HG03378 (cell line): ENCODE results near the gene MLH3.

Experiments used
- ATAC-seq: cut with Tn5 transposase; IDR thresholded peaks from one replicate; pipeline ENCODE4 v1.9.1; 2021; ENCODE audit warnings: mild to moderate bottlenecking, moderate library complexity; ENCODE audit not compliant: unreplicated experiment

MLH3 gene

DNA sequence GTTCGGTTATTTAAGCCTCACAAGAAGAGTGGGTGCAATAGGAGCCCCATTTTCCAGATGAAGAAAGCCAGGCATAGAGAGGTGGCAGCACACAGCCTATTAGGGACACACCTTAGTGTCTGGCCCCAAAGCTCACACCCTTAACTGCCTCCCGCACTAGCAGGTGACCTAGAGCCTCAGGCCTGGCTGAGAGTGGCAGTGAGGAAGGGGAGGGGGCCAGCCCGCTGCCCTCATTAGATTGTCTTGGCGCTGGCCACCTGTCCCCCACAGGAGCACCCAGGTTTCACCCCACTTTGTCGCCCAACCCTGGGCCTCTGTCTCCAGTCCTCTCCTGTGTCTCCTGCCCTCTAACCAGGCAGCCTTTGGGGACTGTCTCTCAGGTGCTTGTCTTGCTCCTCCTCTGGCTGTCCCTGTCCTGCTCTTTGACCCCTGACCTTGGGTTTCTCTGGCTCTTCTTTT lies 77.3 kb downstream of the MLH3 start:
- no peak for ATAC-seq

DNA sequence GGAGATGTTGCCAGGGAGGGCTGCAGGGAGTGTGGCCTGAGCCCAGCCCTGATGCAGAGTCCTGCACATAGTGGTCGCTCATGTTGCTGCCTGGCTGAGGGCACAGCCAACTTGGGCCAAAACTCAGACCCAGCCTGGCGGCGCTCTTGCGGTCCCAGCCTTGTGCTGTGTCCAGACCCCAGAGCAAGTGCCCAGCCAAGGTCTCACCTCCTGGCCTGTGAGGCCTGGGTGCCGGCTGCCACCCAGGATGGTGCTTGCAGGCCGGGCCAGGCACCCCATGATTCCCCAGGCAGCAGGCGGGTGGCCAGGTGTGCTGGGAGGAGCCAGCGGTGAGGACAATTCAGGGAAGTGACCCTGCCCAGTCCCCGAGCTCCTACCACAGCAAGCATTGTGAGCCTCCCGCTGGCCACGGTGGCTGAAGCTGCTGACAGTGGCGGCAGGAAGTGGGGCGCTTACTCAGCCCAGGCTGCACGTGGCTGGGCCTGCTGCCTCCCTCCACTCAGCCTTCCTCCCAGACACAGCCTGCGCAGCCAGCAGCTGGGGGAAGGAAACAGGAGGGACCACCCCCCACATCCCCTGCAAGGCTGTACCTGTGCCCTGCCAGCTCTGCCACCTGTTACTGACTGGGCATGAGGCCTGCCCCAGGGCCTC lies 78.1 kb downstream of the MLH3 start:
- no peak for ATAC-seq

DNA sequence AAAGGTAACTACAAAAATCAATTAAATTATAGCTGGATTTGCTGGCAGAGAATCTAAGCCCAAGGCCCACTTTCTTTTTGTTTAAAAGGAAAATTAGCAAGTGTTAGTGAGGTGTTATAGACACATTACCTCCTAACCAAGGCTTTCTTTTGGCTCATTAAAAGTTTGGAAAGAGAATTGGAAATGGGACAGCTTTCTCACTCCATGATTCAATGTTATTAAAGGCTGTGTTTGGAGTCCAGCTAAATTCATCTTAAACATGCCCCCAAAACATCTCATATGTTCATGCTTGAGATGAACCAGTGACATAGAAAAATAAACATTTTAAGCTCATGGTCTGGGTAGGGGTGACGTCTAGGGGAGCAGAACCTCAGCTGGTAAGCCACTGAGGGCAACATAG lies 82.5 kb downstream of the MLH3 start:
- no peak for ATAC-seq

DNA sequence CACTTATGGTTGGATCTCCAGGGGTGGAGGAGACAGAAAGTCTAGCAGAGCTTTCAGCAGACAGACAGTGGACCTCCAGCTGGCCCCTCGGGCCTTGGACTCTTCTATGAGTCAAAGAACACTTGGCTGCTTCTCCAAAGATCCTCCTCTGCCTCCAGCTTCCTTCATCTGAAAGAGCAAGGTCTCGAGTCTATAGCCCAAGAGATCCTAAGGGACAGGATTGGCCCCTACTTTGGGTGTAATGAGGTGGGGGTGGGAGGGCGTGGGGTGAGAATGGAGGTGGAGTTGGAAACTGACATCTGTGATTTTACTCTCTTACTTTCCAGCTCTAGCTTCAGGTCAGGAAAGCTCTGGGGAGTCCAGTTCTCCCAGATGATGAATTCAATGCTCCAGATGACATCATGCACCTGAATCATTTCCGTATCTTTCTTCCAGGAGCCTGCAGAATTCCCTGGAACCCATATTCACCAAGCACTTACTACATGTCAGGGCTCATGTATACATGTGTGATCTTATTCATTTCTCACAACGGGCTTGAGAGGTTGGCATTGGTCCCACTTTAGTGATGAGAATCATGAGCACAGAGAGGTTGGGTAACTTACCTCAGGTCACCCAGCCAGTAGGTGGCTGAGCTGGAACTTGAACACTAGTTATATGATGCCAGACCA lies 85.6 kb downstream of the MLH3 start:
- no peak for ATAC-seq

DNA sequence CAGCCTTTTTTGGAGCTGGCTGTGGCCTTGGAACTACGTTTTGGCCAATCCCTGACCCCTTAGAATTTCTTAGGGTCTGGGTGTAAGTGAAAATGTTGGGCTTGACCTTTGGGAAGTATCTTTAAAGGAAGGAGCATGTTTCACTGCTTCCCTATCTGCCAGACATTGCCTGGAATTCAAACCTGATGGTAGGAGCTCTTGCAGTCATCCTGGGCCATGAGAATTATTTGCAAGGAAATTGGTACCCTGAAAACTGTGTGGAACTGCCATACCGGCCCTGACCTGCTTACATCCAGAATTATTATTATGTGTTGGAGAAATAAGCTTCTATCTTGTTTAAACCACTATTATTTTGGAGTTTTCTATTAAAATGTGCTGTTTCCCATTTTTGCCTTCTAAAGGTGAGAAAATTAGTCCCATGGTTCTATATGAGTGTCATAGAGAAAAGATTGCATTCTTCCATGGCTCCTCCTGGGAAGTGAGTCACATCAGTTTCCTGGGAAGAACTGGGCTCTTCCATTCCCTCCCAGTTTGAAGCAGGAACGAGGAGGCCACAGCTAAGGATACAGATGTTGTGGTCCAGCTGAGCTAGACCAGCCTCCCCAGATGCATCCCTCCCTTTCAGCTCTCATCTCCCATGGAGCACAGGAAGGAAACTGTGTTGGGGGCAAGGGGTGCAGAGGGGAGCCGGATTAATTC lies 86.3 kb downstream of the MLH3 start:
- no peak for ATAC-seq
